GM06990 (cell line): ENCODE data around the gene ZBTB32.

ENCODE experiments used
- DNase-seq: peaks from one replicate; pipeline ENCODE4 v3.0.0-alpha.2; 2011; ENCODE audit not compliant: insufficient read length; ENCODE audit errors: extremely low read depth
- H3K27me3 ChIP-seq: replicated peaks from 2 replicates; pipeline ENCODE4 v1.6.0; 2011; ENCODE audit warnings: low read length; ENCODE audit not compliant: control insufficient read depth, insufficient read depth
- H3K36me3 ChIP-seq: 2 replicates; pipeline ENCODE4 v1.5.1; 2011; ENCODE audit warnings: low read length; ENCODE audit not compliant: control insufficient read depth, insufficient read depth
- H3K4me3 ChIP-seq: replicated peaks from 2 replicates; pipeline ENCODE4 v1.5.1; 2011; ENCODE audit warnings: low read depth, mild to moderate bottlenecking, control low read depth, low read length
- CTCF ChIP-seq: IDR thresholded peaks from 2 replicates; pipeline ENCODE4 v1.5.1; 2011; ENCODE audit warnings: low read length, control low read depth, mild to moderate bottlenecking, inconsistent platforms; ENCODE audit not compliant: insufficient read depth, poor library complexity, severe bottlenecking

ZBTB32 gene

GRCh38 chr19:35738887-35739229 is 34.5 kb downstream of the ZBTB32 start:
- peaks cover 32% of the 10 kb centered on the region for H3K36me3 ChIP-seq
- no peak for TF ChIP-seq CTCF
- no peak for DNase-seq

GRCh38 chr19:35739275-35740107 is 35.1 kb downstream of the ZBTB32 start:
- peak overlapping the region; percentile 74; the same call in 1 of the 2 replicates for H3K4me3 ChIP-seq
- H3K27me3 ChIP-seq, result no peaks in the 10 kb centered on the region
- TF ChIP-seq CTCF, result no peak
- no peak for DNase-seq
- peaks cover 26% of the 10 kb centered on the region for H3K36me3 ChIP-seq

More at GRCh38 chr19:35738887-35739229, 34.5 kb downstream of the ZBTB32 start:
- H3K27me3 ChIP-seq, result no peaks in the 10 kb centered on the region
- no peak overlapping the region for H3K4me3 ChIP-seq

GRCh38 chr19:35740108-35740422 is 35.7 kb downstream of the ZBTB32 start:
- peak overlapping the region; percentile 74 for H3K4me3 ChIP-seq
- no peaks in the 10 kb centered on the region for H3K27me3 ChIP-seq
- H3K36me3 ChIP-seq, result peaks cover 22% of the 10 kb centered on the region
- TF ChIP-seq CTCF, result no peak
- DNase-seq, result no peak

GRCh38 chr19:35740423-35741202 is 36.3 kb downstream of the ZBTB32 start:
- Histone ChIP-seq H3K4me3 (peak overlapping the region; percentile 74), H3K36me3 (peaks cover 17% of the 10 kb centered on the region), H3K27me3 (no peaks in the 10 kb centered on the region)
- peak; percentile 94 for DNase-seq
- peak; percentile 40 for TF ChIP-seq CTCF

- DNase-seq, result no peak
- peak; percentile 26 for TF ChIP-seq CTCF
- H3K4me3 ChIP-seq, result peak overlapping the region; percentile 74
Measured at GRCh38 chr19:35741203-35741515, 36.8 kb downstream of the ZBTB32 start.

More at GRCh38 chr19:35741203-35741515, 36.8 kb downstream of the ZBTB32 start:
- no peaks in the 10 kb centered on the region for H3K27me3 ChIP-seq
- peaks cover 17% of the 10 kb centered on the region for H3K36me3 ChIP-seq
